CD4-positive, alpha-beta T cell treated with Interleukin-21 for 1 hour (primary cell): ENCODE measurements around the gene ASIC1.
"Not testable (repeated sequence)": the region's sequence is repeated elsewhere in the genome, so short reads cannot be mapped to it uniquely, and the experiment has no call there.

Experiments used
- DNase-seq: peaks from one replicate; pipeline ENCODE4 v3.0.0-alpha.2; 2020

The ASIC1 gene

GRCh38 chr12:50061946-50062686, 4.7 kb downstream of the ASIC1 start:
- no peak for DNase-seq

GRCh38 chr12:50062728-50063460, 5.5 kb downstream of the ASIC1 start:
- no peak for DNase-seq

GRCh38 chr12:50065726-50066310, 8.4 kb downstream of the ASIC1 start:
- no peak for DNase-seq

GRCh38 chr12:50066402-50066801, 9.0 kb downstream of the ASIC1 start:
- no peak for DNase-seq

- DNase-seq: no peak
Measured at GRCh38 chr12:50069069-50069468, 11.7 kb downstream of the ASIC1 start.

GRCh38 chr12:50069539-50069938, 12.1 kb downstream of the ASIC1 start:
- no peak for DNase-seq

- peak; percentile 64 for DNase-seq
Measured at GRCh38 chr12:50070314-50071060, 13.1 kb downstream of the ASIC1 start.

- no peak for DNase-seq
Measured at GRCh38 chr12:50072198-50072907, 15.0 kb downstream of the ASIC1 start.

- no peak for DNase-seq
Measured at GRCh38 chr12:50073206-50073605, 15.8 kb downstream of the ASIC1 start.

GRCh38 chr12:50073712-50074111, 16.3 kb downstream of the ASIC1 start:
- no peak for DNase-seq

- peak; percentile 82 for DNase-seq
Measured at GRCh38 chr12:50074936-50075807, 17.8 kb downstream of the ASIC1 start.

- no peak for DNase-seq
Measured at GRCh38 chr12:50075808-50076170, 18.4 kb downstream of the ASIC1 start.

GRCh38 chr12:50077099-50077498, 19.7 kb downstream of the ASIC1 start:
- DNase-seq: no peak

- no peak for DNase-seq
Measured at GRCh38 chr12:50078281-50078680, 20.9 kb downstream of the ASIC1 start.

- DNase-seq: no peak
Measured at GRCh38 chr12:50079771-50080170, 22.4 kb downstream of the ASIC1 start.

- no peak for DNase-seq
Measured at GRCh38 chr12:50081096-50081808, 23.9 kb downstream of the ASIC1 start.

GRCh38 chr12:50082644-50083043, 25.2 kb downstream of the ASIC1 start:
- DNase-seq: no peak

- DNase-seq: no peak
Measured at GRCh38 chr12:50083301-50083700, 25.9 kb downstream of the ASIC1 start.

- DNase-seq: not testable (repeated sequence)
Measured at GRCh38 chr12:50084409-50084774, 27.0 kb downstream of the ASIC1 start.

GRCh38 chr12:50084775-50085614, 27.6 kb downstream of the ASIC1 start, which contains the start of gene SMARCD1:
TSS of gene SMARCD1 (plus strand) at chr12:50085342. CDS start at chr12:50085370, 28 bp downstream.
- peak; percentile 90 for DNase-seq
